Neuronal stem cell (in vitro differentiated cells): ENCODE data around the gene SH3RF2.
A peak's percentile ranks its signal among the peaks of the same experiment; 100 is the strongest.

ENCODE experiments used
- DNase-seq: peaks from one replicate; pipeline ENCODE4 v3.0.0-alpha.2; 2013; ENCODE audit warnings: low spot score
- H2AFZ ChIP-seq: one replicate; pipeline ENCODE4 v1.6.1; 2013; ENCODE audit warnings: mild to moderate bottlenecking, low read length, inconsistent platforms
- H2AK5ac ChIP-seq: 2 replicates; pipeline ENCODE4 v1.6.1; 2013; ENCODE audit warnings: low read depth, mild to moderate bottlenecking, inconsistent platforms, low read length, moderate library complexity, mixed read lengths
- H2BK120ac ChIP-seq: 2 replicates; pipeline ENCODE4 v1.6.1; 2013; ENCODE audit warnings: low read depth, mild to moderate bottlenecking, inconsistent platforms, low read length, moderate library complexity, mixed read lengths
- H2BK12ac ChIP-seq: one replicate; pipeline ENCODE4 v1.6.1; 2013; ENCODE audit warnings: low read length, inconsistent platforms
- H2BK15ac ChIP-seq: 2 replicates; pipeline ENCODE4 v1.6.1; 2013; ENCODE audit warnings: mild to moderate bottlenecking, low read length, inconsistent platforms, mixed read lengths
- H2BK5ac ChIP-seq: one replicate; pipeline ENCODE4 v1.6.1; 2013; ENCODE audit warnings: inconsistent platforms, mild to moderate bottlenecking, low read length, moderate library complexity
- H3K14ac ChIP-seq: one replicate; pipeline ENCODE4 v1.6.1; 2013; ENCODE audit warnings: low read length, inconsistent platforms
- H3K18ac ChIP-seq: 2 replicates; pipeline ENCODE4 v1.6.1; 2013; ENCODE audit warnings: low read length, inconsistent platforms
- H3K23ac ChIP-seq: 2 replicates; pipeline ENCODE4 v1.6.1; 2013; ENCODE audit warnings: low read depth, mild to moderate bottlenecking, mixed read lengths, low read length, inconsistent platforms; ENCODE audit not compliant: poor library complexity
- H3K27ac ChIP-seq: replicated peaks from 3 replicates; pipeline ENCODE4 v1.5.1; 2013; ENCODE audit warnings: low read length, inconsistent platforms
- H3K27me3 ChIP-seq, 3 experiments: 2 replicates each; pipeline ENCODE4 v1.6.1; 2013; ENCODE audit warnings: low read length in 3 of 3, mild to moderate bottlenecking in 2 of 3, inconsistent platforms in 1 of 3, low read depth in 1 of 3, mixed read lengths in 1 of 3, moderate library complexity in 1 of 3; ENCODE audit not compliant: control insufficient read depth in 3 of 3, insufficient read depth in 3 of 3
- H3K36me3 ChIP-seq, 2 donors: replicated peaks in 1 of 2; 2 replicates each; pipeline ENCODE4 v1.6.1; 2013; ENCODE audit warnings: low read length in 2 of 2; ENCODE audit not compliant: control insufficient read depth in 2 of 2, insufficient read depth in 2 of 2
- H3K4ac ChIP-seq: 2 replicates; pipeline ENCODE4 v1.6.1; 2013; ENCODE audit warnings: inconsistent platforms, mild to moderate bottlenecking, low read length, moderate library complexity
- H3K4me1 ChIP-seq, 2 donors: 1 replicate in 1 of 2; 2 replicates in 1 of 2; pipeline ENCODE4 v1.6.1; 2013; ENCODE audit warnings: low read length in 2 of 2, low read depth in 1 of 2; ENCODE audit not compliant: control insufficient read depth in 2 of 2, insufficient read depth in 1 of 2
- H3K4me2 ChIP-seq: one replicate; pipeline ENCODE4 v1.6.1; 2013; ENCODE audit warnings: mild to moderate bottlenecking, low read length, inconsistent platforms; ENCODE audit not compliant: insufficient read depth, poor library complexity, severe bottlenecking
- H3K4me3 ChIP-seq, 2 donors: 2 replicates each; pipeline ENCODE4 v1.5.1; 2013; ENCODE audit warnings: low read length in 2 of 2, mild to moderate bottlenecking in 2 of 2, inconsistent platforms in 1 of 2, moderate library complexity in 1 of 2
- H3K79me1 ChIP-seq: one replicate; pipeline ENCODE4 v1.6.1; 2013; ENCODE audit warnings: low read depth, mild to moderate bottlenecking, inconsistent platforms, low read length, moderate library complexity
- H3K9ac ChIP-seq: one replicate; pipeline ENCODE4 v1.6.1; 2013; ENCODE audit warnings: mild to moderate bottlenecking, low read depth, low read length, inconsistent platforms; ENCODE audit not compliant: poor library complexity
- H3K9me3 ChIP-seq, 2 donors: replicated peaks in 1 of 2; 2 replicates each; pipeline versions ENCODE3 to v1.6.1; 2013; ENCODE audit warnings: low read length in 2 of 2, mild to moderate bottlenecking in 2 of 2, inconsistent platforms in 1 of 2, low read depth in 1 of 2, mixed read lengths in 1 of 2, moderate library complexity in 1 of 2; ENCODE audit not compliant: control insufficient read depth in 2 of 2, insufficient read depth in 1 of 2
- H4K8ac ChIP-seq: one replicate; pipeline ENCODE4 v1.6.1; 2013; ENCODE audit warnings: low read depth, mild to moderate bottlenecking, inconsistent platforms, low read length, moderate library complexity
- H4K91ac ChIP-seq: one replicate; pipeline ENCODE4 v1.6.1; 2013; ENCODE audit warnings: low read length, low read depth, mild to moderate bottlenecking, inconsistent platforms; ENCODE audit not compliant: poor library complexity
- WGBS, 2 donors: extraction: QIAGEN DNeasy Blood & Tissue Kit; methylation state at CpG; one replicate each; pipeline ENCODE4 v1.1.7; 2013; ENCODE audit warnings: missing lambda C conversion rate in 2 of 2, mixed read lengths in 1 of 2; ENCODE audit not compliant: insufficient read length in 2 of 2, insufficient replicate concordance in 1 of 2; ENCODE audit errors: extremely low coverage in 2 of 2; 5-methylcytosine and 5-hydroxymethylcytosine counted together

Gene SH3RF2

DNA sequence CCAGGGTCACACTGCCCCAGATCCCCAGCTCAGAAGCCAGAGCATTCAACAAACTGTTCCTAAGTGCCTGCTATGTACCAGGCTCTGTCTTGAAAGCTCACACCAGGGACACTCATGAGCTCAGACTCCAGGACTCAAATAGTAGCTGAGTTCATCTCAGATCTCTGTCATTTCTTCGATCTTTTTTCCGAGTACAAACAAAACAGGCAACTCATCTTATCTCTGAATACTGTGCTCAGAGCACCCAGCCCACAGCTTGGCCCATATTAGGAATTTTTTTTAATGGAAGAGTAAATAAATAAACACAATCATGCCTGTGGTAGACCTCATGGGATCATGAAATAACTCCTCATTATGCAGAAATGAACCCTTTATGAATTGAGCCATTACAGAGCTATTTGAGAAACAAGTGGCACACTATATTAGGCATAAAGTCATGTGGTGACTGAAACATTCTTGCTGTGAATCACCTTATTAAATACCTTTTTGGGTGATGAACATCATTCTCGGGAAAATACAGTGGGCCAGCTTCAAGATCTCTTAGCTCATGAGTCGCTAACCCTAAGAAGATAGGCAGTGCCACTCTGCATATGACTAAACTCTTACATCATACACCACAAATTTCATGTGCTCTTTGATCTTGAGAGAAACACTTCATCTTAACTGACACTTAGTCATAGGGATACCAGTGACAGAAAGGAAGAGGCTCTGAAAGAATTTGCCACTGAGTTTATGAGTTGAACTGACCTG is 9.9 kb downstream of the SH3RF2 start:
- no peaks in the 10 kb centered on the region for H3K79me1 ChIP-seq
- H3K36me3 ChIP-seq: no peaks in the 10 kb centered on the region
- H3K23ac ChIP-seq: no peak overlapping the region
- no peak overlapping the region for H3K9ac ChIP-seq
- no peak overlapping the region for H2AFZ ChIP-seq
- no peak overlapping the region for H2BK12ac ChIP-seq
- no peak overlapping the region for H3K4ac ChIP-seq
- no peak overlapping the region for H2BK120ac ChIP-seq
- peaks cover 0 to 4% (median 0%) of the 10 kb centered on the region in 3 experiments for H3K27me3 ChIP-seq
- no peak overlapping the region for H3K14ac ChIP-seq
- peaks cover 0 to 10% of the 10 kb centered on the region in 2 donors for H3K4me1 ChIP-seq
- DNase-seq: no peak
- H3K18ac ChIP-seq: peak overlapping the region; percentile 7
- WGBS, 2 donors: no CpG with 5 or more reads among the region's 4 CpGs
- no peak overlapping the region for H2BK5ac ChIP-seq
- H2AK5ac ChIP-seq: no peak overlapping the region
- H4K8ac ChIP-seq: no peak overlapping the region
- no peaks in the 10 kb centered on the region for H3K9me3 ChIP-seq
- H3K27ac ChIP-seq: no peak overlapping the region
- H2BK15ac ChIP-seq: no peak overlapping the region
- H3K4me3 ChIP-seq: no peak overlapping the region
- no peak overlapping the region for H4K91ac ChIP-seq
- no peak overlapping the region for H3K4me2 ChIP-seq

DNA sequence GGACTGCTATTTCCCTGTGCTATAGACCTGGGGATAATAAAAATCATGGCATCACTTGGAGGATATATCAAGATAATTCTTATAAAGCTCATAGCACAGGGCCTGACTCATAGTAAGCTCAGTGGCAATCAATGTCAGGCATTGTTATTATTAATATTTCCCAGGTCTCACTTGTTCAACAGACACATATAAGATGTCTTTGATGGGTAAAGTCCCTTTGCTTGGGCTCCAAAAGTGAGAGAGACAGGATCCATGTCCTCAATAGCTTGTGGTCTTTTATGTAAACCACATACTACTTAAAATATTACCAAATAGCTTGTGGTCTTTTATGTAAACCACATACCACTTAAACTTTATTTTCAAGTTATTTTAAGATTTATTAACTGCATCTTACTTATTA is 11.2 kb downstream of the SH3RF2 start:
- Histone ChIP-seq H2BK120ac (no peak overlapping the region), H2BK12ac (no peak overlapping the region), H3K4me3 (no peak overlapping the region), H2AFZ (no peak overlapping the region), H2AK5ac (no peak overlapping the region), H4K91ac (no peak overlapping the region), H3K4me1 (peaks cover 0 to 10% of the 10 kb centered on the region in 2 donors), H2BK15ac (no peak overlapping the region), H3K9ac (no peak overlapping the region), H2BK5ac (no peak overlapping the region), H3K9me3 (no peaks in the 10 kb centered on the region), H3K23ac (no peak overlapping the region), H3K14ac (no peak overlapping the region), H4K8ac (no peak overlapping the region), H3K27me3 (no peaks in the 10 kb centered on the region), H3K27ac (no peak overlapping the region), H3K79me1 (no peaks in the 10 kb centered on the region), H3K36me3 (no peaks in the 10 kb centered on the region), H3K4me2 (no peak overlapping the region), H3K4ac (no peak overlapping the region), H3K18ac (no peak overlapping the region)
- no peak for DNase-seq

DNA sequence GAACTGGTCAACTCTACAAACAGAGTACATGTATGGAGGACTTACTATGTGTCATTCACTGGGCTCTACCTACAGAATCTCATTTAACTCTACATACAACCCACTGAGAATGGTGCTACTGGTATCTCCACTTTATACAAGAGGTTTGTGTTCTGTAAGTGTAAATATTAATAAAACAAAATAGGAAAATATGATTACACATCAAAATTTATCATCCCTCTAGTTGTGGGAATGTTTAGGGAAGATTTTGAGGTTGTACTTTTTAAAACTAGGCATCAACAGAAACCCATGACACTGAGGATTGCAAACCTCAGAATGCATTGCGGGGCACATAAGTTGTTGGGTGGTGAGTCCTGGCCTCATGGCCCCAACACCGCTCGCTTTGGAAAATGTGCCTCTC is 11.7 kb downstream of the SH3RF2 start:
- H3K9me3 ChIP-seq: no peaks in the 10 kb centered on the region
- DNase-seq: no peak
- no peak overlapping the region for H3K4me2 ChIP-seq
- H4K91ac ChIP-seq: no peak overlapping the region
- H3K27me3 ChIP-seq: no peaks in the 10 kb centered on the region
- H3K9ac ChIP-seq: no peak overlapping the region
- peaks cover 0 to 10% of the 10 kb centered on the region in 2 donors for H3K4me1 ChIP-seq
- H2BK12ac ChIP-seq: no peak overlapping the region
- WGBS, 2 donors: no CpG with 5 or more reads among the region's 3 CpGs
- no peaks in the 10 kb centered on the region for H3K36me3 ChIP-seq
- H3K14ac ChIP-seq: no peak overlapping the region
- H3K23ac ChIP-seq: no peak overlapping the region
- H2BK15ac ChIP-seq: no peak overlapping the region
- H2AK5ac ChIP-seq: no peak overlapping the region
- no peak overlapping the region for H2AFZ ChIP-seq
- no peak overlapping the region for H3K4me3 ChIP-seq
- H4K8ac ChIP-seq: no peak overlapping the region
- no peak overlapping the region for H2BK120ac ChIP-seq
- no peaks in the 10 kb centered on the region for H3K79me1 ChIP-seq
- no peak overlapping the region for H2BK5ac ChIP-seq
- H3K18ac ChIP-seq: no peak overlapping the region
- no peak overlapping the region for H3K27ac ChIP-seq
- no peak overlapping the region for H3K4ac ChIP-seq

DNA sequence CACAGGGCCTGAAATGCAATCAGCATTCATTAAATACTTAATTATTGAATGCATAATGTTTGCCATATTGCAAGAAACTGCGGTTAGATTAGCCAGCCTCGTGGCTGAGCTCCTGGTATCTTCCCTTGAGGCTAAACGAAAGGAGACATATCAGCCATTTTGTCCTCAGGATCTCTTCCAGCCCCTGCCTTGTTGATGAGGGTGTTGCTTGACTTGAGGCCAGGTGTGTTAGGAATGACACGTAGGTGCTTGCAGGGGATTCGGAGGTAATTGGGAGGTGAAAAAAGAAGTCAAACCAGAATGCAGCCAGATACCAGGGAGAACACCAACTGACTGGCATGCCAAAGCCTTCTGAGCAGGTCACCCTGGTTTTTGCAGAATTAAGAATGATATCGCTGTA is 12.5 kb downstream of the SH3RF2 start:
- Histone ChIP-seq H4K8ac (no peak overlapping the region), H4K91ac (no peak overlapping the region), H3K14ac (no peak overlapping the region), H3K4me1 (peaks cover 0 to 10% of the 10 kb centered on the region in 2 donors), H3K36me3 (no peaks in the 10 kb centered on the region), H3K4me3 (no peak overlapping the region), H2BK120ac (no peak overlapping the region), H2AFZ (no peak overlapping the region), H2BK12ac (no peak overlapping the region), H3K23ac (no peak overlapping the region), H3K9ac (no peak overlapping the region), H2AK5ac (no peak overlapping the region), H2BK15ac (no peak overlapping the region), H3K27ac (no peak overlapping the region), H3K79me1 (no peaks in the 10 kb centered on the region), H3K18ac (no peak overlapping the region), H3K4ac (no peak overlapping the region), H3K9me3 (no peaks in the 10 kb centered on the region), H3K27me3 (no peaks in the 10 kb centered on the region), H2BK5ac (no peak overlapping the region), H3K4me2 (no peak overlapping the region)
- DNase-seq: no peak
- no CpG with 5 or more reads among the region's 6 CpGs for WGBS, 2 donors
